ENCODE data around the gene TBRG4.

The TBRG4 gene

DNA sequence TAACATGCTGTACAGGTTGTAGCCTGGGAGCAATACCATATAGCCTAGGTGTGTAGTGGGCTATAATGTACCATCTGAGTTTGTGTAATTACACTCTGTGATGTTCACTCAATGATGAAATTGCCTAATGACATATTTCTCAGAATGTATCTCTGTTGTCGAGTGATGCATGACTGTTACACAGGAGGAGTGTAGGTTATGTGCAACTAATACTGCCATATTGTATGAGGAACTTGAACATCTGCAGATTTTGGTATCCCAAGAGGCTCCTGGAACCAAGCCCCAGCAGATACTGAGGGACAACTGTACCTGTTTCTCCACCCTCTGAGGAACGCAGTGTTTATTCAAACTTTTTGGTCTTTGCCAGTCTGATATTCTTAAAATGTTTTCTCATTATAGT lies 61.3 kb downstream of the TBRG4 start:
- no peak for DNase-seq
